H1 (cell line): Measurements from ENCODE around the gene MMP17.

ENCODE experiments used
- BACH1 ChIP-seq: IDR thresholded peaks from 2 replicates; pipeline ENCODE4 v1.6.1; 2012; ENCODE audit warnings: low read length, improper control_type of control experiment
- CHD7 ChIP-seq: fragments of 300-600 bp; sonication (generic); IDR thresholded peaks from 2 replicates; pipeline ENCODE4 v1.7.1; 2012; ENCODE audit warnings: low read length, moderate library complexity, mild to moderate bottlenecking, inconsistent platforms; ENCODE audit not compliant: insufficient replicate concordance
- EP300 ChIP-seq, 2 experiments: IDR thresholded peaks; 1 replicate in 1 of 2; 2 replicates in 1 of 2; pipeline ENCODE4 v1.6.1; 2011 to 2012; ENCODE audit warnings: low read depth in 2 of 2, low read length in 2 of 2, mild to moderate bottlenecking in 2 of 2, borderline replicate concordance in 1 of 2, inconsistent platforms in 1 of 2, moderate library complexity in 1 of 2
- SIN3A ChIP-seq, 2 experiments: IDR thresholded peaks in 1 of 2; conservative IDR thresholded peaks in 1 of 2; 2 replicates each; pipeline ENCODE4 v1.6.1; 2011 to 2012; ENCODE audit warnings: low read length in 2 of 2, improper control_type of control experiment in 1 of 2, low read depth in 1 of 2, mild to moderate bottlenecking in 1 of 2
- TAF7 ChIP-seq: optimal IDR thresholded peaks from 2 replicates; pipeline ENCODE3; 2011; ENCODE audit warnings: low read depth, mild to moderate bottlenecking, inconsistent platforms, low read length, moderate library complexity, borderline replicate concordance
- TBP ChIP-seq: IDR thresholded peaks from 2 replicates; pipeline ENCODE4 v1.6.1; 2011; ENCODE audit warnings: low read depth, low read length, improper control_type of control experiment

DNA sequence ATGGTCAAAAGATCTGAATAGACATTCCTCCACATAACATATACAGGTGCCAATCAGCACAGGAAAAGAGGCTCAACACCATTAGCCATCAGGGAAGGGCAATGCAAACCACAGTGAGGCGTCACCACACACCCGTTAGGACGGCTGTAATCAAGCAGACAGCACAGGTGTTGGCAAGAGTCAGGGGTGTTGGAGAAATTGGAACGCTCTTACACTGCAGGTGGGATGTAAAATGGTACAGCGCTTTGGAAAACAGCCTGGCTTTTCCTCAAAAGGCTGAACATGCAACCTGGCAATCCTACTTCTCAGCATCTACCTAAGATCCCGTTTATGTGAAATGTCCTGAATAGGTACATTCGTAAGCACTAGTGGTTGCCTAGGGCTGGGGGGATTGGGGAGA lies 21.5 kb upstream of the MMP17 start:
- no peak for TF ChIP-seq TBP
- no peak for TF ChIP-seq BACH1
- no peak for TF ChIP-seq SIN3A (conservative IDR thresholded peaks at IDR 0.05 in 1 of 2, IDR thresholded peaks at IDR 0.05 in 1 of 2; ENCODE audit: low read depth in 1 of 2, low read length in 2 of 2)
- no peak for TF ChIP-seq CHD7
- TF ChIP-seq EP300 (IDR thresholded peaks at IDR 0.05; ENCODE audit: borderline replicate concordance in 1 of 2, low read depth in 2 of 2, low read length in 2 of 2) = no peak
- TF ChIP-seq TAF7 = no peak
